Astrocyte of the spinal cord (primary cell): ENCODE measurements around the gene PTPRN2.

Experiments used
- DNase-seq: peaks from one replicate; pipeline ENCODE4 v3.0.0; 2011; ENCODE audit warnings: low read depth, low spot score
- H3K4me3 ChIP-seq: 2 replicates; pipeline ENCODE4 v1.5.1; 2011; ENCODE audit warnings: low read depth, mild to moderate bottlenecking, low read length, moderate library complexity
- CTCF ChIP-seq: IDR thresholded peaks from 2 replicates; pipeline ENCODE4 v1.5.1; 2012; ENCODE audit warnings: low read depth, mild to moderate bottlenecking, low read length, inconsistent platforms
- in situ Hi-C: cut with HindIII; loops from 2 replicates; pipeline ENCODE4 v1.10.0; 2017; ENCODE audit warnings: low sequenced_read_pairs

The PTPRN2 gene

GRCh38 chr7:158061884-158062656 is 525.6 kb downstream of the PTPRN2 start:
- in situ Hi-C loops: no loop called here
- no peak for TF ChIP-seq CTCF
- no peak for DNase-seq
- no peak overlapping the region for H3K4me3 ChIP-seq

GRCh38 chr7:158061026-158061630 is 526.5 kb downstream of the PTPRN2 start:
- TF ChIP-seq CTCF: no peak
- no peak overlapping the region for H3K4me3 ChIP-seq
- in situ Hi-C loops: no loop called here
- no peak for DNase-seq

- in situ Hi-C loops: no loop called here
- no peak for TF ChIP-seq CTCF
- DNase-seq: no peak
- no peak overlapping the region for H3K4me3 ChIP-seq
Measured at GRCh38 chr7:158060216-158060615, 527.4 kb downstream of the PTPRN2 start.

- H3K4me3 ChIP-seq: no peak overlapping the region
- DNase-seq: no peak
- no peak for TF ChIP-seq CTCF
- in situ Hi-C loops: no loop called here
Measured at GRCh38 chr7:158057446-158057845, 530.2 kb downstream of the PTPRN2 start.

GRCh38 chr7:158056761-158057160 is 530.9 kb downstream of the PTPRN2 start:
- no peak for TF ChIP-seq CTCF
- no peak overlapping the region for H3K4me3 ChIP-seq
- in situ Hi-C loops: no loop called here

GRCh38 chr7:158055726-158056510 is 531.7 kb downstream of the PTPRN2 start:
- TF ChIP-seq CTCF: no peak
- in situ Hi-C loops: no loop called here
- DNase-seq: no peak
- no peak overlapping the region for H3K4me3 ChIP-seq

More at GRCh38 chr7:158056761-158057160, 530.9 kb downstream of the PTPRN2 start:
- no peak for DNase-seq
